Measurements from ENCODE around the gene STON2. TPM values are rescaled to one million over a fixed set of nuclear protein-coding genes. Genes with fewer than 3 reads are reported as not detected.
A peak's percentile ranks its signal among the peaks of the same experiment; 100 is the strongest.

STON2 gene
- total and polyA plus RNA-seq, 4 donors: 1.9 to 30.0 (median 7.3) TPM

DNA sequence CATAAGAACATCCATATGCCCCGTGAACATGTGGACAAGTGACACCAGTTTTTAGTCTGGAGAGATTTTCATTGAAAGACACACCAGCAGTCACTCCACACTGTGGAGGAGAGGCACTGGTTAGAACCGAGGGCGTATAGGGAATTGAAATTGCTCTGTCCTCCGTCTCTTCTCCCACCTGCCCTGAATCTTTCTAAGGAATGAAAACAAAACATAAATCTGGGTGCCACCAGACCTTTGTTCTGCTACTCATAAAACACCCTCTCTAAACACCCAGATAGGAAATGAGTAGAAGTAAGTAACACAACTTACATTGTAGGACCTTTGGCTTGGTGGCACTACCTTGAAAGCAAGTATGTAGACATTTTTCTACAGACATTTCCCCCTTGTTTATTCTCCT is 37.1 kb upstream of the STON2 start (continued):
- no peak for TF ChIP-seq GABPA (IDR thresholded peaks at IDR 0.05 in 1 of 2, conservative IDR thresholded peaks at IDR 0.05 in 1 of 2)

DNA sequence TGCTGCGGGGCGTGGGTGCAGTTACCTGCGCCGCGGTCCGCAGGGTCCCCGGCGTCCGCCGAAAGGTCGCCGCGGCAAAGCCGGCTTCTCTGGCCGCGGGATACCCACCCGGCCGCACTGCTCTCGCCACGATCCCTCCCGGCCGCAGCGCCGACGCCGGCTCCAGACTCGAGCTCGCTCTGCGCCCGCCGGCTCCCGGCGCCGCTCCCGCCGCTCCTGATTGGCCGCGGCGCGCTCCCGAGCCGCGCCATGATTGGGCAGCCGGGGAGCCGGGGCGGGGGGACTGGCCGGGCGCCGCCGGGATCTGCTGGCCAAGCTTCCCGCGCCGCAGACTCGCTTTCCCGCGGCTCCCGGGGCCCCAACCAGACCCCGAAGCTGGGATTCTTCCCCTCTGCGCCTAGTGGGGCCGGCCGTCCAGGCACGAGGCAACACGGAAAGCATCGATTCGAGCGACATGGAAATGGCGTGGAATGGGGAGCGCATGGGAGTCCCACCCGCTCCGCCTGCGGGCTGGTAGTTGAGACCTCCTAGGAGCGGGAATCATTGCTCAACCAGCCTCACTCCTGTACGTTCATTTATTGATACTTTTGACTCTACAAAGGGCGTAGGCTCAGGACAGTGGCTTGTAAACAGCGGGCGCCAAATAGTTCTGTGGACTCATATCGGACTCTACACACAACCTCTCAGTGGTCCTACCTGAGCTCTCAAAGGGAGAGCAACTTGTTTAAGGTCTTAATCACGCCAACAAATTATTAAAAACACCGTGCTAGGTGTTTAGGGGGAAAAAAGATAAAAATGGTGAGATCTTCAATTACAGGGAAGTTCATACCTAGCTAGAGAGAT is 36.4 kb upstream of the STON2 start:
- Histone ChIP-seq H3K36me3 (ENCODE audit: control insufficient read depth in 4 of 4, insufficient read depth in 3 of 4, low read depth in 1 of 4, low read length in 3 of 4) (no peaks in the 10 kb centered on the region), H3K27me3 (ENCODE audit: control insufficient read depth in 4 of 4, insufficient read depth in 4 of 4, low read length in 3 of 4) (no peaks in the 10 kb centered on the region), H3K4me3 (ENCODE audit: low read depth in 1 of 3, low read length in 3 of 3) (peak overlapping the region; percentile 66 to 85 (median 71)), H3K4me1 (ENCODE audit: control insufficient read depth in 4 of 4, insufficient read depth in 4 of 4, low read length in 3 of 4) (peaks cover 0 to 18% (median 12%) of the 10 kb centered on the region in 4 donors), H3K9me3 (ENCODE audit: control insufficient read depth in 4 of 4, low read length in 3 of 4) (no peaks in the 10 kb centered on the region), H3K9ac (ENCODE audit: low read depth in 1 of 2, low read length in 2 of 2) (peak overlapping the region in 1 of 2 donors; percentile 30), H3K27ac (ENCODE audit: low read depth in 1 of 2, low read length in 2 of 2) (peak overlapping the region; percentile 64 to 71)
- TF ChIP-seq, protein P1, sequence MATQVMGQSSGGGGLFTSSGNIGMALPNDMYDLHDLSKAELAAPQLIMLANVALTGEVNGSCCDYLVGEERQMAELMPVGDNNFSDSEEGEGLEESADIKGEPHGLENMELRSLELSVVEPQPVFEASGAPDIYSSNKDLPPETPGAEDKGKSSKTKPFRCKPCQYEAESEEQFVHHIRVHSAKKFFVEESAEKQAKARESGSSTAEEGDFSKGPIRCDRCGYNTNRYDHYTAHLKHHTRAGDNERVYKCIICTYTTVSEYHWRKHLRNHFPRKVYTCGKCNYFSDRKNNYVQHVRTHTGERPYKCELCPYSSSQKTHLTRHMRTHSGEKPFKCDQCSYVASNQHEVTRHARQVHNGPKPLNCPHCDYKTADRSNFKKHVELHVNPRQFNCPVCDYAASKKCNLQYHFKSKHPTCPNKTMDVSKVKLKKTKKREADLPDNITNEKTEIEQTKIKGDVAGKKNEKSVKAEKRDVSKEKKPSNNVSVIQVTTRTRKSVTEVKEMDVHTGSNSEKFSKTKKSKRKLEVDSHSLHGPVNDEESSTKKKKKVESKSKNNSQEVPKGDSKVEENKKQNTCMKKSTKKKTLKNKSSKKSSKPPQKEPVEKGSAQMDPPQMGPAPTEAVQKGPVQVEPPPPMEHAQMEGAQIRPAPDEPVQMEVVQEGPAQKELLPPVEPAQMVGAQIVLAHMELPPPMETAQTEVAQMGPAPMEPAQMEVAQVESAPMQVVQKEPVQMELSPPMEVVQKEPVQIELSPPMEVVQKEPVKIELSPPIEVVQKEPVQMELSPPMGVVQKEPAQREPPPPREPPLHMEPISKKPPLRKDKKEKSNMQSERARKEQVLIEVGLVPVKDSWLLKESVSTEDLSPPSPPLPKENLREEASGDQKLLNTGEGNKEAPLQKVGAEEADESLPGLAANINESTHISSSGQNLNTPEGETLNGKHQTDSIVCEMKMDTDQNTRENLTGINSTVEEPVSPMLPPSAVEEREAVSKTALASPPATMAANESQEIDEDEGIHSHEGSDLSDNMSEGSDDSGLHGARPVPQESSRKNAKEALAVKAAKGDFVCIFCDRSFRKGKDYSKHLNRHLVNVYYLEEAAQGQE (IDR thresholded peaks at IDR 0.05): peak; percentile 46
- TF ChIP-seq HNF4A (conservative IDR thresholded peaks at IDR 0.05): no peak
- WGBS: 2% methylated on average over 79 of the region's 79 CpGs
- DNase-seq (ENCODE audit: low spot score): peak; percentile 81

DNA sequence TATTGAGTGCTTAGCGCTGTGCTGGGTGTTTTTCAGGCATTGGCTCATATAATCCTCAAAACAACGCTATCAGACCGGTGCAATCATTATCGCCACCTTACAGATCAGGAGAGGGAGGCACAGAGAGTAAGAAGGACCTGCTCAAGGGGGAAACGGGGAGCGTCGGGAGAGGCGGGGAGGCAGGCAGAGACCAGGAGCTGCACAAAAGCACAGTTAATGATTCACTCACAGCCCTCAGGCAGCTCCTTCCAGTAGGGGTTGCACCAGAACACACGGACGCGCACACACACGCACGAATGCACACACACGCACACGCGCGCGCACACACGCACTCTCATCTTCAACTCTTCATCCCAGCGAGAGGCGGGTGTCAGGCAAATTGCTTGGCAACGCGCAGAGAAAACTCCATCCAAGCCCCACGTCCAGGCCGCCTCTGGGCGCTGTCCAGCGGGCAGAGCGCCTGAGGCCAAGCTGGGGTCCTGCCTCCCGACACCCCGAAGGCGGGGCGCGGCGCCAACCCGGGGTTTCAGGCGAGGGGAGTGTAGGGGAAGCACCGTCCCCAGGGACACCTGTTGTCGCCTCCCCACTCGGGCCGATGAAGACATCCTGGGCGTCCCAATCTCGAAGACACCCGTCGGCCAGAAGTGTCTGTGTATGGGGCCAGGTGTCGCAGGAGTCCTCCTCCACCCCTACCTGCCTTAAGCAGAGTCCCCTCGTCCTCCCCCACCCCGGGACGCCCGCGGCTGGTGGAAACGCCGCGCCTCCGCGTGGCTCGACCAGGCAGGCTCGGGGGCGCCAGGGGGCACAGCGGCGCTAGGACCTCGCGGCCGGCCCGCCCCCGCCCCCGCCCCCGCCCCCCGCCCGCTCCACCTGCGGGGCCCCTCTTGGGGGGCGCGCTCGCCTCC is 35.5 kb upstream of the STON2 start:
- Histone ChIP-seq H3K36me3 (ENCODE audit: control insufficient read depth in 4 of 4, insufficient read depth in 3 of 4, low read depth in 1 of 4, low read length in 3 of 4) (no peaks in the 10 kb centered on the region), H3K9ac (ENCODE audit: low read depth in 1 of 2, low read length in 2 of 2) (peak overlapping the region; percentile 44 to 69), H3K4me3 (ENCODE audit: low read depth in 1 of 3, low read length in 3 of 3) (peak overlapping the region; percentile 43 to 85 (median 71)), H3K9me3 (ENCODE audit: control insufficient read depth in 4 of 4, low read length in 3 of 4) (no peaks in the 10 kb centered on the region), H3K4me1 (ENCODE audit: control insufficient read depth in 4 of 4, insufficient read depth in 4 of 4, low read length in 3 of 4) (peaks cover 0 to 18% (median 13%) of the 10 kb centered on the region in 4 donors), H3K27me3 (ENCODE audit: control insufficient read depth in 4 of 4, insufficient read depth in 4 of 4, low read length in 3 of 4) (no peaks in the 10 kb centered on the region), H3K27ac (ENCODE audit: low read depth in 1 of 2, low read length in 2 of 2) (peak overlapping the region; percentile 71 to 90)
- no peak for TF ChIP-seq JUND (IDR thresholded peaks at IDR 0.05)
- no peak for TF ChIP-seq GABPA (IDR thresholded peaks at IDR 0.05 in 1 of 2, conservative IDR thresholded peaks at IDR 0.05 in 1 of 2)
- TF ChIP-seq, protein P2, sequence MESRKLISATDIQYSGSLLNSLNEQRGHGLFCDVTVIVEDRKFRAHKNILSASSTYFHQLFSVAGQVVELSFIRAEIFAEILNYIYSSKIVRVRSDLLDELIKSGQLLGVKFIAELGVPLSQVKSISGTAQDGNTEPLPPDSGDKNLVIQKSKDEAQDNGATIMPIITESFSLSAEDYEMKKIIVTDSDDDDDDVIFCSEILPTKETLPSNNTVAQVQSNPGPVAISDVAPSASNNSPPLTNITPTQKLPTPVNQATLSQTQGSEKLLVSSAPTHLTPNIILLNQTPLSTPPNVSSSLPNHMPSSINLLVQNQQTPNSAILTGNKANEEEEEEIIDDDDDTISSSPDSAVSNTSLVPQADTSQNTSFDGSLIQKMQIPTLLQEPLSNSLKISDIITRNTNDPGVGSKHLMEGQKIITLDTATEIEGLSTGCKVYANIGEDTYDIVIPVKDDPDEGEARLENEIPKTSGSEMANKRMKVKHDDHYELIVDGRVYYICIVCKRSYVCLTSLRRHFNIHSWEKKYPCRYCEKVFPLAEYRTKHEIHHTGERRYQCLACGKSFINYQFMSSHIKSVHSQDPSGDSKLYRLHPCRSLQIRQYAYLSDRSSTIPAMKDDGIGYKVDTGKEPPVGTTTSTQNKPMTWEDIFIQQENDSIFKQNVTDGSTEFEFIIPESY (IDR thresholded peaks at IDR 0.05): no peak
- TF ChIP-seq EGR1 (IDR thresholded peaks at IDR 0.05; ENCODE audit: low read depth in 2 of 2): no peak
- TF ChIP-seq, protein P3, sequence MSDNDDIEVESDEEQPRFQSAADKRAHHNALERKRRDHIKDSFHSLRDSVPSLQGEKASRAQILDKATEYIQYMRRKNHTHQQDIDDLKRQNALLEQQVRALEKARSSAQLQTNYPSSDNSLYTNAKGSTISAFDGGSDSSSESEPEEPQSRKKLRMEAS (IDR thresholded peaks at IDR 0.05): no peak
- TF ChIP-seq HNF4A (conservative IDR thresholded peaks at IDR 0.05): no peak
- TF ChIP-seq, protein P4, sequence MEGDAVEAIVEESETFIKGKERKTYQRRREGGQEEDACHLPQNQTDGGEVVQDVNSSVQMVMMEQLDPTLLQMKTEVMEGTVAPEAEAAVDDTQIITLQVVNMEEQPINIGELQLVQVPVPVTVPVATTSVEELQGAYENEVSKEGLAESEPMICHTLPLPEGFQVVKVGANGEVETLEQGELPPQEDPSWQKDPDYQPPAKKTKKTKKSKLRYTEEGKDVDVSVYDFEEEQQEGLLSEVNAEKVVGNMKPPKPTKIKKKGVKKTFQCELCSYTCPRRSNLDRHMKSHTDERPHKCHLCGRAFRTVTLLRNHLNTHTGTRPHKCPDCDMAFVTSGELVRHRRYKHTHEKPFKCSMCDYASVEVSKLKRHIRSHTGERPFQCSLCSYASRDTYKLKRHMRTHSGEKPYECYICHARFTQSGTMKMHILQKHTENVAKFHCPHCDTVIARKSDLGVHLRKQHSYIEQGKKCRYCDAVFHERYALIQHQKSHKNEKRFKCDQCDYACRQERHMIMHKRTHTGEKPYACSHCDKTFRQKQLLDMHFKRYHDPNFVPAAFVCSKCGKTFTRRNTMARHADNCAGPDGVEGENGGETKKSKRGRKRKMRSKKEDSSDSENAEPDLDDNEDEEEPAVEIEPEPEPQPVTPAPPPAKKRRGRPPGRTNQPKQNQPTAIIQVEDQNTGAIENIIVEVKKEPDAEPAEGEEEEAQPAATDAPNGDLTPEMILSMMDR (IDR thresholded peaks at IDR 0.05; ENCODE audit: low read depth, low read length, missing input control): no peak
- peak; percentile 18 to 21 for TF ChIP-seq RXRA (IDR thresholded peaks at IDR 0.05)
- TF ChIP-seq YY1 (IDR thresholded peaks at IDR 0.05): no peak
- TF ChIP-seq, protein P1 (IDR thresholded peaks at IDR 0.05): peak; percentile 97
- peak in 1 of 2 donors; percentile 22 for TF ChIP-seq RAD21 (IDR thresholded peaks at IDR 0.05)
- no peak for TF ChIP-seq TAF1 (conservative IDR thresholded peaks at IDR 0.05)
- TF ChIP-seq SP1 (IDR thresholded peaks at IDR 0.05): no peak
- peak; percentile 67 for DNase-seq (ENCODE audit: low spot score)
- under 1% methylated on average over 73 of the region's 73 CpGs for WGBS
